HG02970 (cell line): Measurements from ENCODE around the gene DNAH2.
"Not testable (repeated sequence)": the region's sequence is repeated elsewhere in the genome, so short reads cannot be mapped to it uniquely, and the experiment has no call there.

ENCODE experiments used
- ATAC-seq: cut with Tn5 transposase; IDR thresholded peaks from one replicate; pipeline ENCODE4 v1.9.1; 2021; ENCODE audit warnings: mild to moderate bottlenecking, moderate library complexity, moderate number of reproducible peaks; ENCODE audit not compliant: unreplicated experiment, low FRiP score

Gene DNAH2

DNA sequence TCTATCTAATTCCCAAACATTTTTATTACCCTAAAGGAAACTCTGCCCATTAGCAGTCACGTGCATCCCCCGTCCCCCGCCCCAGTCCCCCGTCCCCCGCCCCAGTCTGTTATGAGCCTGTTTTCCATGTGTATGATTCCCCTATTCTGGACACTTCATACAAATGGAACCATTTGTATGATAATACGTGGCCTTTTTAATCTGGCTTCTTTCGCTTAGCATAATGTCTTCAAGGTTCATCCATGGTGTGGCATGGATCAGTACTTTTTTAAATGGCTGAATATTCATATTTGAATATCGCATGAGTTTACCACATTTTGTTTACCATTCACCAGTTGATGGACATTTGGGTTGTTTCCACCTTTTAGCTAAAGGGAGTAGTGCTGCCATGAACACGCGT, 49.5 kb downstream of the DNAH2 start:
- ATAC-seq = no peak

GRCh38 chr17:7767405-7768021, 50.0 kb downstream of the DNAH2 start:
- ATAC-seq = no peak

DNA sequence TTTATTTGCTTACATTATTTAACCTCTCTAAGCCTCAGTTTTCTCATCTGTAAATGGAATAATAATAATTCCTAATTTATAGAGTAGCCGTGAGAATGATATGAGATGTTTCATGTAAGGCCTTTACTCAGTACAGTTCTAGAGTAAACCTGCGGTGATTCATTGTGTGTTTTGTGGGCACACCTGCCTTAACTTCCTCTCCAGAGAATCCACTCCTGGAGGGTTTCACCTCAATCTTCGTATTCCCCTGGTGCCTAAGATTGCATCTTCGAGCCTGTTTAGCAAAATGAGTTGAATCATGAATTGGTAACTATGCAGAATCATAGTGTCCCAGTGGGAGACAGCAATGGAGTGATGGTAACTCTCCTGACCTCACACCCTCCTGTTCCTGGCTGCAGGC, 52.3 kb downstream of the DNAH2 start:
- no peak for ATAC-seq

GRCh38 chr17:7774055-7774521, 56.5 kb downstream of the DNAH2 start:
- no peak for ATAC-seq

- ATAC-seq = no peak
These were observed 57.5 kb downstream of the DNAH2 start for GRCh38 chr17:7775051-7775450.

DNA sequence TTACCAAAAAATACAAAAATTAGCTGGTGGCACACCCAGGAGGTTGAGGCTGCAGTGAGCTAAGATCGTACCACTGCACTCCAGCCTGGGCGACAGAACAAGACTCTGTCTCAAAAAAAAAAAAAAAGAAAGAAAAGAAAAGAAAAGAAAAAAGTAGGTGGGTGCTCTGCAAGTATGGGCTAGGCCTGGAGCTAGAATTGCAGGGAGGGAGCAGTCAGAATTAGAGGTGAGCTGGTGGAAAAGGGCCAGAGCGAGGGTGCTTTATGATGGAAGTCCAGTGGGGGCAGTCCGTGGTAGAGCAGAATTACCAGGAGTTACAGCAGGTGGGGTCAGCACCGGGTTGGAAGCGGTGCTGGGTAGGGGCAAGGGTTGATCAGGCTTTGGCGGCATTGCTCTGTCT, 59.5 kb downstream of the DNAH2 start:
- no peak for ATAC-seq

GRCh38 chr17:7780736-7781135, 63.2 kb downstream of the DNAH2 start:
- no peak for ATAC-seq

- ATAC-seq = no peak
These were observed 63.9 kb downstream of the DNAH2 start for GRCh38 chr17:7781429-7781828.

GRCh38 chr17:7782240-7782639, 64.7 kb downstream of the DNAH2 start:
- ATAC-seq = no peak

- no peak for ATAC-seq
These were observed 69.3 kb downstream of the DNAH2 start for GRCh38 chr17:7786866-7787265.

GRCh38 chr17:7789131-7789530, 71.6 kb downstream of the DNAH2 start:
- no peak for ATAC-seq

DNA sequence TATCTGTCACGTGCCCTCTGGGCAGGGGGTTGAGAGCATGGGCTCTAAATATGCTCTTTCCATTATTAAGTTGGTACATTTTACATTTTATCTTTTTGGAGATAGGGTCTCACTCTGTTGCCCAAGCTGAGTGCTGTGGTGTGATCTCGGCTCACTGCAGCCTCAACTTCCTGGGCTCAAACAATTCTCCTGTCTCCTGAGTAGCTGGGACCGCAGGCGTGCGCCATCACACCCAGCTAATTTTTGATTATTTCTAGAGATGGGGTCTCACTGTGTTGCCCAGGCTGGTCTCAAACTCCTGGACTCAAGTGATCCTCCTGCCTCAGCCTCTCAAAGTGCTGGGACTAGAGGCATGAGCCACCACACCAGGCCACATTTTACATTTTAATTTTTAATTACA, 72.6 kb downstream of the DNAH2 start:
- ATAC-seq = no peak

DNA sequence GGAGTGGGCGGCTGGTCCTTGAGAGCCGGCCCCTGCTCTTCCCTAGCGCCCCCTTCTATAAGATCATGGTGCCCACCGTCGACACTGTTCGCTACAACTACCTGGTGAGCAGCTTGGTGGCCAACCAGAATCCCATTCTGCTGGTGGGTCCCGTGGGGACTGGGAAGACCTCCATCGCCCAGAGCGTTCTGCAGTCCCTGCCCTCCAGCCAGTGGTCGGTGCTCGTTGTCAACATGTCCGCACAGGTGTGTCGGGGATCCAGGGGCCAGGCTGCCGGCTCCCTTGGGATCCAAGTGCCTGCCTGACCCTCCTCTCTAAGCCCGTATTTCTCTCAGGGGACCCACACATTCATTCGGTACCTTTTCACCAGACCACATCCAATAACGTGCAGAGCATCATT, 75.1 kb downstream of the DNAH2 start:
- ATAC-seq = no peak

DNA sequence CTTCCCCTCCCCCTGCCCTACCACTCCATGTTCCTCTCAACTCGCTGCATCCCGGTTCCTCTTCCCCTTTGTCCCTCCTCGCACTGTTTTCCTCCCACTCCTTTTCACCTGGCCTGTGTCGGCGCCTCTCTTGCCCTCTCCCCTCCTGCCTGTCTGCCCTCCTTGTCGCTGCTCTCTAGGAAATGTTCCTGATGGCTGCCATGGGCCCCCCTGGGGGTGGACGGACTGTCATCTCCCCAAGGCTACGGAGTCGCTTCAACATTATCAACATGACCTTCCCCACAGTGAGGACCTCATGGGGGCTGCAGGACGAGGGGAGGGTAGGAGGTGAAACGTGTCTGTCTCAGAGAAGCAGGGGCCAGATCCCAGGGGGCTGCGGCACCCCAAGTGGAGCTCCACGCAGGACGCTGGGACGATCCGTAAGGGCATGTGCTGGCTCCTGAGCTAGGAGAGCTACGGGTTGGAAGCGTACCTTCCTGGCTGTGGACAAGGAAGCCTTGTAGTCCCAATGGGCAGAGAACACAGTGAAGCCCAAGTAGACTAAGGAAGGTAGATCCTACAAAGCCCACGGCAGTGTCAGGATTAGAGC, 76.6 kb downstream of the DNAH2 start:
- no peak for ATAC-seq

GRCh38 chr17:7797976-7798375, 80.4 kb downstream of the DNAH2 start:
- ATAC-seq = no peak

- ATAC-seq = no peak
These were observed 81.3 kb downstream of the DNAH2 start for GRCh38 chr17:7798839-7799238.

GRCh38 chr17:7803981-7804380, 86.4 kb downstream of the DNAH2 start:
- no peak for ATAC-seq

DNA sequence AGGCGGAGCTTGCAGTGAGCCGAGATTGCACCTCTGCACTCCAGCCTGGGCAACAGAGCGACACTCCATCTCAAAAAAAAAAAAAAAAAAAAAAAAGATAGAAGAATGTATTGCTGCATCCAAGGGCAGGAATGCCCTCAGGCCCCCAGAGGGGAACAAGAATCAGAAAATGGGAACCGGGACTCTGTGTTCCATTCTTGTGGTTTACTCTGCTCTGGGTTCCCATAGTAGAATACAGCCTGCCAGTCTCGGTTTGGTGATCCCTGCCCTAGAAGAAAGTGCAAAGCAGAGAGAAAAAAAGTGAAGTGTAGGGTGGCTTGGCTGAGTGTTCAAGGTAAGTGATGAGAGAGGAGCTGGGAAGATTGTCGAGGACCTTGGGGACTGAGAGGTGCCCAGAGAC, 89.0 kb downstream of the DNAH2 start:
- ATAC-seq = no peak

GRCh38 chr17:7807206-7807605, 89.7 kb downstream of the DNAH2 start:
- ATAC-seq = no peak

DNA sequence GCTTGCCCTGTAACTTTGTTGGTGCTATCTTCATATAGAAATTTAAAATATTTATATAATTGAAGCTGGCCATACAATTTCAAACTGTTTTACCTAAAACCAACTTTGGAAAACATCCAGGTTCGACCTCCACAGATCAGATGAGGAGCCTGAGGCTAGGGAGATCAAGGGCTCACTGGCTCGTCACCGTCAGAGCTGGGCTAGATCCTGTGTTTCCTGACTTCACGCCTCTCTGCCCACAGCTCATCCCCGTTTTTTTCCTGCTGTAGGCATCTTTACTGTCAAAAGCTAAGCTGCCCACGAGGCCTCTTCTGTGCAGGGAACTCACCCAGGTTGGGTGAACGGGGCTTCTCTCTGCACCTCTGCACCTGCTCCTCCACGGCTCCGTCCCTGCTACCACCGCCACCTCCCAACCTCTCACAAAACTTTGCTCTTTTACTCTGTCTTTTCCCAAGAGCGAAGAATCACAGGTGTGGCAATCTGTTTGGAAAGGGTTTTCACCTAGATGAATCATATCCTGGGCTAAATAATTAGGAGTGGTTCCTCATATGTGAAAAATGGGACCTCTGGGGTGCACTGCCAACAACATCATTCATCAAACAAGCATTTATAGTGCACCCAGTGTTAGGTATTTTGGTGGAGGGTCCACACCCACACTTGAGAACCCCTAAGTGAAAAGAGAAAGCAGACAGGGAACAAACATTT, 91.7 kb downstream of the DNAH2 start:
- no peak for ATAC-seq

DNA sequence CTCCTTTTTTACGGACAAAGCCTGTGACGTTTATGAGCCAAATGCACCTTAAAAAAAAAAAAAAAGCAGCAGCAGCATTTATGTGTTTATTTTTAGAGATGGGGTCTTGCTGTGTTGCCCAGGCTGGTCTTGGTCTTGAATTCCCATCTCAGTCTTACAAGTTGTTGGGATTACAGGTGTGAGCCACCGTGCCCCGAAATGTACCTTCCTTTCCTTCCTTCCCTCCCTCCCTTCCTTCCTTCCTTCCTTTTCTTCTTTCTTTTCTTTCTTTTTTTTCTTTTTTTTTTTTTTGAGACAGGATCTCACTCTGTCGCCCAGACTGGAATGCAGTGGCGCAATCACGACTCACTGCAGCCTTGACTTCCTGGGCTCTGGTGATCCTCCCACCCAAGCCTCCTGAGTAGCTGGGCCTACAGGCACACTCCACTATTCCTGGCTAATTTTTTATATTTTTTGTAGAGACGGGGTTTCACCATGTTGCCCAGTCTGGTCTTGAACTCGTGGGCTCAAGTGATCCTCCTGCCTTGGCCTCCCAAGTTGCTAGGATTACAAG, 92.3 kb downstream of the DNAH2 start:
- not testable (repeated sequence) for ATAC-seq

GRCh38 chr17:7811251-7811650, 93.7 kb downstream of the DNAH2 start:
- ATAC-seq = no peak
